A673 (cell line): ENCODE results near the gene AIFM2.

Experiments used
- EZH2 ChIP-seq: fragments of 200-600 bp; sonication (generic); IDR thresholded peaks from 2 replicates; pipeline ENCODE4 v1.6.1; 2017; ENCODE audit warnings: borderline replicate concordance, low read depth, mild to moderate bottlenecking, mixed read lengths, antibody characterized with exemption, low read length; ENCODE audit not compliant: poor library complexity, severe bottlenecking
- TF ChIP-seq, protein P1 (sequence below): fragments of 300-800, 200-600 bp; sonication (generic); conservative IDR thresholded peaks from 2 replicates; pipeline ENCODE4 v1.5.1; 2017; ENCODE audit warnings: low read depth, mild to moderate bottlenecking, antibody characterized with exemption, low read length, moderate library complexity, mixed read lengths

DNA sequence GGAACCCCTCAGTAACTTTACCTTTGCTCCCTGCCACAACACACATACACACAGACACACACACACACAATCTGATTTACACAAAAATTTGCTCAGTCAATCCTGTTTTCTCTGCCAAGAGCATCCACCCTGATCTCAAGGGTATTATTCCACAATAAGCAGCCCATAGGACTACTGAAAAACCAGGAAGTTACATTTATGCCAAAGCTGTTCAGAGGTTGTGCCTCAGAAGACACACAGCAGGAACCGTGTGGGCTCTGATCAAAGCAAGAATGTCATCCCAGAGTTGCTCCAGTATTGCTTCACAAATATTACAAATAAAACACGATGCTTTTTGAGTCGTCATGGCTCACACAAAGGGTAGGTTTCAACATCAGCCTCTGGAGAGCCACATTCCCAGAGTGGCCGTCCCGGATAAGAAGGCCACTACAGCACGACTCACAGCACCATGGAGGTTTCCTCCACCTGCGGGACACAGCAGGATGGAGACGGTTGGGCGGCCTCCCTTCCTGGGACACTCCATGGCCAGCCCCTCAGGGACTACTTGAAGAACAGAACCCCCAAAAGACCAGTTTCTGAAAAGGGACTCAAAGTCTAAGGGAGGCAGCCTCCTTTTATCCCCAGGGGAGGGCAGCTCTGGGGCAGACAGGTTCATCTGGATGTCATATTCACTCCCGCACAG, 1.6 kb downstream of the AIFM2 start:
- TF ChIP-seq, protein P1, sequence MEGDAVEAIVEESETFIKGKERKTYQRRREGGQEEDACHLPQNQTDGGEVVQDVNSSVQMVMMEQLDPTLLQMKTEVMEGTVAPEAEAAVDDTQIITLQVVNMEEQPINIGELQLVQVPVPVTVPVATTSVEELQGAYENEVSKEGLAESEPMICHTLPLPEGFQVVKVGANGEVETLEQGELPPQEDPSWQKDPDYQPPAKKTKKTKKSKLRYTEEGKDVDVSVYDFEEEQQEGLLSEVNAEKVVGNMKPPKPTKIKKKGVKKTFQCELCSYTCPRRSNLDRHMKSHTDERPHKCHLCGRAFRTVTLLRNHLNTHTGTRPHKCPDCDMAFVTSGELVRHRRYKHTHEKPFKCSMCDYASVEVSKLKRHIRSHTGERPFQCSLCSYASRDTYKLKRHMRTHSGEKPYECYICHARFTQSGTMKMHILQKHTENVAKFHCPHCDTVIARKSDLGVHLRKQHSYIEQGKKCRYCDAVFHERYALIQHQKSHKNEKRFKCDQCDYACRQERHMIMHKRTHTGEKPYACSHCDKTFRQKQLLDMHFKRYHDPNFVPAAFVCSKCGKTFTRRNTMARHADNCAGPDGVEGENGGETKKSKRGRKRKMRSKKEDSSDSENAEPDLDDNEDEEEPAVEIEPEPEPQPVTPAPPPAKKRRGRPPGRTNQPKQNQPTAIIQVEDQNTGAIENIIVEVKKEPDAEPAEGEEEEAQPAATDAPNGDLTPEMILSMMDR: no peak
- no peak for TF ChIP-seq EZH2
